ENCODE results near the gene IL25. TPM values are rescaled to one million over a fixed set of nuclear protein-coding genes. Genes with fewer than 3 reads are reported as not detected.

Gene IL25
- total and polyA plus RNA-seq, 9 donors, result not detected

GRCh38 chr14:23396126-23396525, 23.5 kb downstream of the IL25 start:
- Histone ChIP-seq H3K36me3 (no peaks in the 10 kb centered on the region), H3K27me3 (no peaks in the 10 kb centered on the region), H3K4me3 (no peak overlapping the region), H3K4me1 (ENCODE audit: insufficient read depth) (no peaks in the 10 kb centered on the region), H3K27ac (no peak overlapping the region), H3K9me3 (no peaks in the 10 kb centered on the region)
- 89 to 92% (median 90%) methylated on average over 10 of the region's 10 CpGs for WGBS, 3 donors
- intact Hi-C loops (cut with DNase I), result no loop called here
- no peak for DNase-seq
- TF ChIP-seq, protein P1, sequence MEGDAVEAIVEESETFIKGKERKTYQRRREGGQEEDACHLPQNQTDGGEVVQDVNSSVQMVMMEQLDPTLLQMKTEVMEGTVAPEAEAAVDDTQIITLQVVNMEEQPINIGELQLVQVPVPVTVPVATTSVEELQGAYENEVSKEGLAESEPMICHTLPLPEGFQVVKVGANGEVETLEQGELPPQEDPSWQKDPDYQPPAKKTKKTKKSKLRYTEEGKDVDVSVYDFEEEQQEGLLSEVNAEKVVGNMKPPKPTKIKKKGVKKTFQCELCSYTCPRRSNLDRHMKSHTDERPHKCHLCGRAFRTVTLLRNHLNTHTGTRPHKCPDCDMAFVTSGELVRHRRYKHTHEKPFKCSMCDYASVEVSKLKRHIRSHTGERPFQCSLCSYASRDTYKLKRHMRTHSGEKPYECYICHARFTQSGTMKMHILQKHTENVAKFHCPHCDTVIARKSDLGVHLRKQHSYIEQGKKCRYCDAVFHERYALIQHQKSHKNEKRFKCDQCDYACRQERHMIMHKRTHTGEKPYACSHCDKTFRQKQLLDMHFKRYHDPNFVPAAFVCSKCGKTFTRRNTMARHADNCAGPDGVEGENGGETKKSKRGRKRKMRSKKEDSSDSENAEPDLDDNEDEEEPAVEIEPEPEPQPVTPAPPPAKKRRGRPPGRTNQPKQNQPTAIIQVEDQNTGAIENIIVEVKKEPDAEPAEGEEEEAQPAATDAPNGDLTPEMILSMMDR (IDR thresholded peaks at IDR 0.05), result no peak
- TF ChIP-seq POLR2A (IDR thresholded peaks at IDR 0.05), result no peak
- TF ChIP-seq EP300 (IDR thresholded peaks at IDR 0.05), result no peak

- Histone ChIP-seq H3K4me3 (no peak overlapping the region), H3K4me1 (ENCODE audit: insufficient read depth) (no peaks in the 10 kb centered on the region), H3K36me3 (no peaks in the 10 kb centered on the region), H3K9me3 (no peaks in the 10 kb centered on the region), H3K27ac (no peak overlapping the region), H3K27me3 (no peaks in the 10 kb centered on the region)
- intact Hi-C loops (cut with DNase I), result no loop called here
- WGBS, 3 donors, result 92 to 95% (median 95%) methylated on average over 10 of the region's 10 CpGs
- TF ChIP-seq EP300 (IDR thresholded peaks at IDR 0.05) (no peak), POLR2A (IDR thresholded peaks at IDR 0.05) (no peak)
- TF ChIP-seq, protein P1 (IDR thresholded peaks at IDR 0.05), result no peak
- no peak for DNase-seq
Observed at GRCh38 chr14:23396781-23397407, 24.3 kb downstream of the IL25 start.

DNA sequence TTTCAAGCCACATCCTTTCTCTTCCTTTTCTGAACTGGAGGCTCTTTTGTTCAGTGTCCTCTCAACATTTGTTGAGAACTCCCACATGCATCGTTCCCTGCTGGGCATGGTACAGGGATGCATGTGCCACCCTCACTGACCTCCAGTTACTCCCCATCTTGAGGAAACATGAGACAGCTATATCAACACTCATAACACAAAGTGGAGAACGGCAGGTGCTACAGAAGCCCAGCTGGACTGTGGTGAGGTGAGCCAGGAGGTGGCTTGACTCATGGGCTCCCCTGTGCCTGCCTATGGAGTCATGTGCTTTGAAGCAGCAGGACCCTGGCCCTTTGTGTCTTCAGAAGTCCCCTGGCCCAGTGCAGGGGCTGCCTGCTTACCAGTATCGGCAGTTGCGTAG, 25.7 kb downstream of the IL25 start:
- Histone ChIP-seq H3K4me3 (no peak overlapping the region), H3K27ac (no peak overlapping the region), H3K36me3 (no peaks in the 10 kb centered on the region), H3K4me1 (ENCODE audit: insufficient read depth) (no peaks in the 10 kb centered on the region), H3K27me3 (no peaks in the 10 kb centered on the region), H3K9me3 (no peaks in the 10 kb centered on the region)
- intact Hi-C loops (cut with DNase I), result no loop called here
- 68 to 78% (median 72%) methylated on average over 4 of the region's 4 CpGs for WGBS, 3 donors
- no peak for DNase-seq
- TF ChIP-seq EP300 (IDR thresholded peaks at IDR 0.05), result no peak
- no peak for TF ChIP-seq POLR2A (IDR thresholded peaks at IDR 0.05)
- TF ChIP-seq, protein P1 (IDR thresholded peaks at IDR 0.05), result no peak

DNA sequence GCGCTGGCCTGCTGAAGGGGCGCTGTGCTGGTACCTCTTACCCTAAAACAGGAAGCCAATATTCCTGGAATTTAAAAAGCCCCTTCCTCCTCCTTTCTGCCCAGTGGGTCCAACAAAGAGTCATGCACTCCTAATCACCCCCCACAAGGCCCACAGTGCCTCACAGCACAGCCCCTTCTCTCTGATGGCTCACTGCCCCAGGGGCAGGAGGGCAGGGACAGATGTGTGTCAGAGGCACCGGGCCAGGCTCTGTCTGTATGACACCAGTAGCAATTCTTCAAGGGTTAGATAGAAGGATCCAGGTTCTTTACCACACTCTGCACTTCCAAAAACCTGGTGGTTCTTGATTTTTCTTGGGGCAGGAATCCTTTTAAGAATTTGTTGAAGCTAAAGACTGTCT, 26.5 kb downstream of the IL25 start:
- H3K27ac ChIP-seq, result no peak overlapping the region
- no peak overlapping the region for H3K4me3 ChIP-seq
- no peaks in the 10 kb centered on the region for H3K9me3 ChIP-seq
- H3K36me3 ChIP-seq, result no peaks in the 10 kb centered on the region
- no peaks in the 10 kb centered on the region for H3K27me3 ChIP-seq
- TF ChIP-seq POLR2A (IDR thresholded peaks at IDR 0.05), result no peak
- TF ChIP-seq, protein P1 (IDR thresholded peaks at IDR 0.05), result no peak
- no peak for DNase-seq
- intact Hi-C loops (cut with DNase I), result no loop called here
- H3K4me1 ChIP-seq (ENCODE audit: insufficient read depth), result no peaks in the 10 kb centered on the region
- WGBS, 3 donors, result 82 to 92% (median 83%) methylated on average over 3 of the region's 3 CpGs

Measured in ovary (tissue), 9 donors.